OCI-LY3 (cell line): ENCODE results near the gene RNF41.

Source experiments
- H2AFZ ChIP-seq: fragments of 200-600, 300-600 bp; shearing (Covaris generic); 2 replicates; pipeline ENCODE4 v1.6.0; 2014; ENCODE audit warnings: antibody characterized with exemption, low read depth, low read length
- H3K27ac ChIP-seq: fragments of 200-600, 300-600 bp; sonication (generic); 2 replicates; pipeline ENCODE4 v1.5.1; 2014; ENCODE audit warnings: mild to moderate bottlenecking, low read length, moderate library complexity, mixed read lengths
- H3K27me3 ChIP-seq: fragments of 200-600, 300-600 bp; sonication (generic); 2 replicates; pipeline ENCODE4 v1.6.1; 2014; ENCODE audit warnings: low read depth, low read length, mixed read lengths
- H3K36me3 ChIP-seq: fragments of 200-600, 300-600 bp; sonication (generic); replicated peaks from 2 replicates; pipeline ENCODE3; 2014; ENCODE audit warnings: low read depth, low read length, mixed read lengths
- H3K4me1 ChIP-seq: fragments of 300-600, 200-600 bp; sonication (generic); 2 replicates; pipeline ENCODE4 v1.6.1; 2014; ENCODE audit warnings: low read length, mixed read lengths
- H3K4me2 ChIP-seq: fragments of 200-600, 300-600 bp; sonication (generic); 2 replicates; pipeline ENCODE4 v1.6.1; 2014; ENCODE audit warnings: low read length, mixed read lengths
- H3K4me3 ChIP-seq: fragments of 300-600, 200-600 bp; sonication (generic); 2 replicates; pipeline ENCODE4 v1.5.1; 2014; ENCODE audit warnings: antibody characterized with exemption, mild to moderate bottlenecking, low read length, moderate library complexity
- H3K79me2 ChIP-seq: fragments of 300-600, 200-600 bp; shearing (Covaris generic); 2 replicates; pipeline ENCODE4 v1.6.1; 2014; ENCODE audit warnings: mild to moderate bottlenecking, low read length, mixed read lengths
- H3K9ac ChIP-seq: fragments of 300-600, 200-600 bp; shearing (Covaris generic); 2 replicates; pipeline ENCODE4 v1.6.0; 2014; ENCODE audit warnings: mild to moderate bottlenecking, low read length, moderate library complexity
- H3K9me3 ChIP-seq: fragments of 200-600, 300-600 bp; shearing (Covaris generic); 2 replicates; pipeline ENCODE4 v1.6.1; 2014; ENCODE audit warnings: low read length, mixed read lengths; ENCODE audit not compliant: insufficient read depth
- H4K20me1 ChIP-seq: fragments of 200-600, 300-600 bp; sonication (generic); 2 replicates; pipeline ENCODE4 v1.6.1; 2016; ENCODE audit warnings: low read length, mixed read lengths; ENCODE audit not compliant: insufficient read depth
- CTCF ChIP-seq: fragments of 200-600, 300-600 bp; sonication (generic); IDR thresholded peaks from 2 replicates; pipeline ENCODE4 v1.5.1; 2014; ENCODE audit warnings: antibody characterized with exemption, low read length, low read depth
- EZH2phosphoT487 ChIP-seq: fragments of 200-600 bp; shearing (Covaris generic); IDR thresholded peaks from 2 replicates; pipeline ENCODE4 v1.6.1; 2018; ENCODE audit warnings: antibody characterized with exemption, mixed run types, low read depth

Gene RNF41

DNA sequence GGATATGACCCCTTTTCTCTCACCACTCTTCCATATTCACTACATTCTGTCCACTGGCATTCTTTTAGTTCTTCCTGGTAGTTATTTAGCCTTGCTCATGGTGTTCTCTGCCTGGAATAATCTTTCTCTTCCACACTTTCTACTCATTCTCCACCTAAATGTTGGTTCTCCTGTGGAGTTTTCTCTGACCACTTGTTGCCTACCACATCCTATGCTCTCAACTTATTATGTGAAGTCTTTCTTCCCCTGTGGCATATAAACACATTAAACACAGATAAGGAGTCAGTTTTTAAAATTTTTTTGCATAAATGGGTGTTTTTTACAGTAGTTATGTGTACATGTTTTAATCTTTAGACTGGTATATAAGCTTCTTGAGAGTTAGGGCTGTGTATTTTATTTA, 29.1 kb downstream of the RNF41 start:
- no peaks in the 10 kb centered on the region for H3K36me3 ChIP-seq
- no peak overlapping the region for H3K9ac ChIP-seq

GRCh38 chr12:56190695-56191155, 31.0 kb downstream of the RNF41 start:
- H3K79me2 ChIP-seq = peaks cover 31% of the 10 kb centered on the region
- peaks cover 19% of the 10 kb centered on the region for H3K4me1 ChIP-seq
- peaks cover 9% of the 10 kb centered on the region; the same call in 1 of the 2 replicates for H4K20me1 ChIP-seq
- H3K4me3 ChIP-seq = peak overlapping the region; percentile 89
- peak overlapping the region; percentile 94 for H3K9ac ChIP-seq
- H3K36me3 ChIP-seq = peaks cover 12% of the 10 kb centered on the region
- peak overlapping the region; percentile 71 for H3K4me2 ChIP-seq
- no peaks in the 10 kb centered on the region for H3K9me3 ChIP-seq
- no peak for TF ChIP-seq CTCF
- no peak for TF ChIP-seq EZH2phosphoT487
- H3K27ac ChIP-seq = no peak overlapping the region
- no peaks in the 10 kb centered on the region for H3K27me3 ChIP-seq
- peak overlapping the region; percentile 67 for H2AFZ ChIP-seq

More for the DNA sequence above, 29.1 kb downstream of the RNF41 start:
- no peak overlapping the region for H3K27ac ChIP-seq
- no peaks in the 10 kb centered on the region for H3K9me3 ChIP-seq
- H4K20me1 ChIP-seq = peaks cover 6% of the 10 kb centered on the region; the same call in 1 of the 2 replicates
- no peaks in the 10 kb centered on the region for H3K27me3 ChIP-seq
- H3K4me1 ChIP-seq = peaks cover 17% of the 10 kb centered on the region
- H2AFZ ChIP-seq = 0 out of 2 replicates have a peak overlapping the region, but pooled peaks have one; percentile 43
- no peak for TF ChIP-seq EZH2phosphoT487
- no peak for TF ChIP-seq CTCF
- H3K79me2 ChIP-seq = peaks cover 16% of the 10 kb centered on the region
- H3K4me2 ChIP-seq = no peak overlapping the region
- no peak overlapping the region for H3K4me3 ChIP-seq

DNA sequence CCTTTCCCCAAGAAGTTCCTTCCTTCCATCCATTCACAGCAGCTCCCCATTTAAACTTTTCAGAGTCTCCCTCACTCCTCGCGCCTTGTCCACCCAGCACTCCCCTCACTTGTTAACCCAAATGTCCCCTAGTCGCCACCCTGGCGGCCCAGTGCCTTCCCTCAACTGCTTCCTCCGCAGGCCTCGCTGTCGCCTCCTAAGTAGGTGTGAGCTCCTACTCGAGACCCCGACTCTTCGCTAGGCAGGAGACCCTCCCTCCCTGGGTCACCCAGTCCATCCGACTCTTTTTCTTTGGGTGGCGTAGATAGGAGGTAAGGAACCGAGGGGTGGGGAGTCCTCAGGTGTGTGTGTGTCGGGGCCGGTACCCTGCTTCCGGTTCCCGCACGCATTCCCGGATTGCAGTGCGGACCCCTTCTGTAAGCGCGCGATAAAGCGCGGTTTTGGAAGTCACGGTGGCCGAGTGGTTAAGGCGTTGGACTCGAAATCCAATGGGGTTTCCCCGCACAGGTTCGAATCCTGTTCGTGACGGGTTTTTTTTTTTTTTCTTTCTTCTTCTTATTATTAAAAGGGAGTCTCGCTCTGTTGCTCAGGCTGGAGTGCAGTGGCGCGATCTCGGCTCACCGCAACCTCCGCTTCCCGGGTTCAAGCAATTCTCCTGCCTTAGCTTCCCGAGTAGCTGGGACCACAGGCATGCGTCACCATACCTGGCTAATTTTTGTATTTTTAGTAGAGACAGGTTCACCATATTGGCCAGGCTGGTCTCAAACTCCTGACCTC, 31.6 kb downstream of the RNF41 start:
- H3K4me2 ChIP-seq = peak overlapping the region; percentile 71
- H3K79me2 ChIP-seq = peaks cover 31% of the 10 kb centered on the region
- no peaks in the 10 kb centered on the region for H3K27me3 ChIP-seq
- H2AFZ ChIP-seq = peak overlapping the region; percentile 96
- no peaks in the 10 kb centered on the region for H3K9me3 ChIP-seq
- peaks cover 19% of the 10 kb centered on the region for H3K4me1 ChIP-seq
- peak overlapping the region; percentile 74 for H3K27ac ChIP-seq
- H3K9ac ChIP-seq = peak overlapping the region; percentile 94
- H3K4me3 ChIP-seq = peak overlapping the region; percentile 89
- H3K36me3 ChIP-seq = peaks cover 14% of the 10 kb centered on the region
- TF ChIP-seq EZH2phosphoT487 = no peak
- TF ChIP-seq CTCF = no peak
- peaks cover 9% of the 10 kb centered on the region; the same call in 1 of the 2 replicates for H4K20me1 ChIP-seq

GRCh38 chr12:56189099-56189917, 32.4 kb downstream of the RNF41 start, which contains the start of gene SMARCC2:
Gene SMARCC2 (minus strand): TSS chr12:56189483. CDS start chr12:56189461, 22 bp downstream.
- Histone ChIP-seq H3K27ac (peak within 1 kb of the TSS; percentile 74), H3K79me2 (peaks cover 31% of the 10 kb centered on the region), H3K4me1 (peaks cover 19% of the 10 kb centered on the region), H3K9me3 (no peaks in the 10 kb centered on the region), H3K4me2 (peak within 1 kb of the TSS; percentile 95), H3K4me3 (peak within 1 kb of the TSS; percentile 89), H3K36me3 (peaks cover 21% of the 10 kb centered on the region), H2AFZ (peak within 1 kb of the TSS; percentile 96), H3K9ac (peak within 1 kb of the TSS; percentile 94), H3K27me3 (no peaks in the 10 kb centered on the region), H4K20me1 (peaks cover 9% of the 10 kb centered on the region; the same call in 1 of the 2 replicates)
- peak; percentile 67 for TF ChIP-seq CTCF
- no peak for TF ChIP-seq EZH2phosphoT487
